ENCODE measurements around the gene TSPAN16.
"Not testable (repeated sequence)": the region's sequence is repeated elsewhere in the genome, so short reads cannot be mapped to it uniquely, and the experiment has no call there.

TSPAN16 gene

GRCh38 chr19:11349171-11349570 lies 53.2 kb downstream of the TSPAN16 start:
- no peak overlapping the region for H3K4me3 ChIP-seq (replicated peaks; ENCODE audit: low read depth, low read length)
- no peak for DNase-seq (ENCODE audit: low read depth)
- TF ChIP-seq CTCF (IDR thresholded peaks at IDR 0.05; ENCODE audit: low read length, missing control alignments), result no peak

GRCh38 chr19:11354102-11354501 lies 58.1 kb downstream of the TSPAN16 start:
- not testable (repeated sequence) for DNase-seq (ENCODE audit: low read depth); H3K4me3 ChIP-seq (replicated peaks; ENCODE audit: low read depth, low read length)

GRCh38 chr19:11355160-11356073 lies 59.5 kb downstream of the TSPAN16 start, which contains the start of gene PLPPR2:
Gene PLPPR2, plus strand, starts transcription at chr19:11355432. Its CDS starts 2,242 bp downstream, at chr19:11357674.
- peak within 1 kb of the TSS; percentile 81 for H3K4me3 ChIP-seq (replicated peaks; ENCODE audit: low read depth, low read length)
- TF ChIP-seq CTCF (IDR thresholded peaks at IDR 0.05; ENCODE audit: low read length, missing control alignments), result no peak
- DNase-seq (ENCODE audit: low read depth), result peak; percentile 86

- H3K4me3 ChIP-seq (replicated peaks; ENCODE audit: low read depth, low read length), result peak overlapping the region; percentile 81
- no peak for TF ChIP-seq CTCF (IDR thresholded peaks at IDR 0.05; ENCODE audit: low read length, missing control alignments)
- no peak for DNase-seq (ENCODE audit: low read depth)
Measured at GRCh38 chr19:11356074-11356397, 60.1 kb downstream of the TSPAN16 start.

- DNase-seq (ENCODE audit: low read depth), result no peak
- no peak overlapping the region for H3K4me3 ChIP-seq (replicated peaks; ENCODE audit: low read depth, low read length)
- TF ChIP-seq CTCF (IDR thresholded peaks at IDR 0.05; ENCODE audit: low read length, missing control alignments), result no peak
Measured at GRCh38 chr19:11356676-11357550, 61.0 kb downstream of the TSPAN16 start.

- no peak for DNase-seq (ENCODE audit: low read depth)
- H3K4me3 ChIP-seq (replicated peaks; ENCODE audit: low read depth, low read length), result no peak overlapping the region
- TF ChIP-seq CTCF (IDR thresholded peaks at IDR 0.05; ENCODE audit: low read length, missing control alignments), result no peak
Measured at GRCh38 chr19:11359421-11359820, 63.5 kb downstream of the TSPAN16 start.
